PC-9 (cell line): ENCODE measurements around the gene C1orf87. TPM values are rescaled to one million over a fixed set of nuclear protein-coding genes. Genes with fewer than 3 reads are reported as not detected.

Experiments used
- BruUV-seq: library from RNA; stranded (reverse); fragments of 400-500 nt; replicated peaks from 2 replicates; lab custom pipeline; 2021; lab: Mats Ljungman, UMichigan
- CTCF ChIA-PET: fragments of 300-600 bp; sonication (Branson Sonifier 250); formaldehyde crosslinking; loops from one replicate; lab custom pipeline; 2022; ENCODE audit warnings: antibody characterized with exemption; lab: Charles Lee
- POLR2A ChIA-PET: fragments of 300-600 bp; sonication (Branson Sonifier 250); formaldehyde crosslinking; loops from one replicate; lab custom pipeline; 2022; ENCODE audit warnings: antibody characterized with exemption; ENCODE audit not compliant: unreplicated experiment; lab: Charles Lee
- DNase-seq, 2 experiments: peaks; one replicate each; pipeline versions ENCODE4 v3.0.0 to v3.0.0-alpha.2; 2015 to 2022; ENCODE audit warnings: mixed read lengths in 1 of 2
- H2AFZ ChIP-seq: fragments of 200-600 bp; sonication (generic); 2 replicates; pipeline ENCODE4 v1.8.1; 2017; ENCODE audit warnings: antibody characterized with exemption
- H3F3A ChIP-seq: fragments of 200-600 bp; sonication (generic); 2 replicates; pipeline ENCODE4 v1.8.1; 2017; ENCODE audit warnings: antibody characterized with exemption, mild to moderate bottlenecking, low read depth; ENCODE audit not compliant: insufficient read depth
- H3K27ac ChIP-seq: fragments of 200-600 bp; sonication (generic); 2 replicates; pipeline ENCODE4 v1.6.1; 2016; ENCODE audit warnings: mixed run types
- H3K27me3 ChIP-seq: fragments of 200-600 bp; sonication (generic); 2 replicates; pipeline ENCODE4 v1.6.1; 2016; ENCODE audit warnings: low read depth, mixed run types; ENCODE audit not compliant: insufficient read depth
- H3K36me3 ChIP-seq: fragments of 200-600 bp; sonication (generic); 2 replicates; pipeline ENCODE4 v1.6.1; 2016; ENCODE audit warnings: low read depth, mixed run types
- H3K4me1 ChIP-seq: fragments of 200-600 bp; sonication (generic); replicated peaks from 2 replicates; pipeline ENCODE4 v1.6.1; 2016; ENCODE audit warnings: mixed run types; ENCODE audit not compliant: insufficient read depth
- H3K4me2 ChIP-seq: fragments of 200-600 bp; sonication (generic); 2 replicates; pipeline ENCODE4 v1.6.1; 2017; ENCODE audit warnings: mixed run types
- H3K4me3 ChIP-seq: fragments of 200-600 bp; sonication (generic); 2 replicates; pipeline ENCODE4 v1.6.1; 2016; ENCODE audit warnings: mixed run types
- H3K79me2 ChIP-seq: fragments of 200-600 bp; sonication (generic); 2 replicates; pipeline ENCODE4 v1.6.1; 2017; ENCODE audit warnings: low read depth, mixed run types
- H3K9me2 ChIP-seq: fragments of 200-600 bp; sonication (generic); 2 replicates; pipeline ENCODE4 v1.8.1; 2017; ENCODE audit warnings: mild to moderate bottlenecking; ENCODE audit not compliant: insufficient read depth
- H3K9me3 ChIP-seq: fragments of 200-600 bp; sonication (generic); 2 replicates; pipeline ENCODE4 v1.8.1; 2016; ENCODE audit warnings: low read depth; ENCODE audit not compliant: insufficient read depth
- H4K20me1 ChIP-seq: fragments of 200-600 bp; sonication (generic); 2 replicates; pipeline ENCODE4 v1.8.1; 2017; ENCODE audit not compliant: insufficient read depth
- CTCF ChIP-seq: fragments of 200-600 bp; sonication (generic); conservative IDR thresholded peaks from 2 replicates; pipeline ENCODE4 v1.6.1; 2017; ENCODE audit warnings: mixed run types, antibody characterized with exemption, mild to moderate bottlenecking, moderate library complexity
- EZH2 ChIP-seq: fragments of 200-600 bp; sonication (generic); IDR thresholded peaks from 2 replicates; pipeline ENCODE4 v1.8.0; 2017; ENCODE audit warnings: antibody characterized with exemption, low read depth
- intact Hi-C: fragments of 100-400 bp; cut with micrococcal nuclease; formaldehyde crosslinking; loops from one replicate; pipeline ENCODE4 v1.10.0; 2022; ENCODE audit not compliant: unreplicated experiment
- total RNA-seq: library from RNA; stranded (reverse); gene quantifications from 2 replicates; pipeline ENCODE4 v1.2.3, GENCODE V29; 2021

Gene C1orf87
- total RNA-seq, 1 experiment from 2014 or later = not detected

DNA sequence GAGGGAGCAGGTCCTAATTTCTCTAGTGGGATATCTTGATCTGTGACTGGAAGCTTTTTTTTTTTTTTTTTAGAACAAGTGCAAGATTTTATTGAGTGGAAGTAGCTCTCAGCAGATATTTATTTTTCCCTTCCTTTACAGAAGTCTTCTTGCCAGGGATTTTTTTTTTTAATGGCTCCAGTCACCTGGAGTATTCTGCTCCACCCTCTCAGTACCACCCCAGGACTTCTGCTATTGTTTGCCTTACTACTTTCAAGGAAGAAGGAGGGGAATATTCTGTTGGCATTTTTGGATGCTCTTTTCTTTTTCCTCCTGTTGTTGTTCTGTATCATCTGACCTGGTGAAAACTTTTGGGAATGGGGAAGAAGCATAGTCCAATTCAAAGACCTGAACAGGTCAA, 123.9 kb downstream of the C1orf87 start:
- Histone ChIP-seq H3K4me2 (no peak overlapping the region), H4K20me1 (no peaks in the 10 kb centered on the region), H2AFZ (no peak overlapping the region), H3K9me3 (no peaks in the 10 kb centered on the region), H3K9me2 (no peaks in the 10 kb centered on the region), H3F3A (no peaks in the 10 kb centered on the region), H3K27me3 (no peaks in the 10 kb centered on the region), H3K4me3 (no peak overlapping the region), H3K27ac (no peak overlapping the region), H3K36me3 (no peaks in the 10 kb centered on the region), H3K79me2 (no peaks in the 10 kb centered on the region), H3K4me1 (no peaks in the 10 kb centered on the region)
- BruUV-seq = no TSS peak
- CTCF ChIA-PET = interaction anchor here (0.6 kb wide), 1 partner anchor 69 kb away, joined by 4 read pairs; no protein-coding TSS in a partner anchor
- TF ChIP-seq CTCF (no peak), EZH2 (no peak)
- POLR2A ChIA-PET = no interaction called here
- DNase-seq = no peak
- intact Hi-C loops = loop anchor here (5.0 kb wide), 1 partner anchor 167 kb away; no protein-coding TSS in a partner anchor

GRCh38 chr1:59948990-59949389, 124.6 kb downstream of the C1orf87 start:
- no peaks in the 10 kb centered on the region for H3K9me3 ChIP-seq
- ChIA-PET CTCF (interaction anchor here (0.6 kb wide), 1 partner anchor 69 kb away, joined by 4 read pairs; no protein-coding TSS in a partner anchor), POLR2A (no interaction called here)
- intact Hi-C loops = loop anchor here (5.0 kb wide), 1 partner anchor 167 kb away; no protein-coding TSS in a partner anchor
- no peak for TF ChIP-seq CTCF
- TF ChIP-seq EZH2 = no peak
- H3F3A ChIP-seq = no peaks in the 10 kb centered on the region
- BruUV-seq = no TSS peak
- no peak for DNase-seq
- no peaks in the 10 kb centered on the region for H3K4me1 ChIP-seq
- H3K79me2 ChIP-seq = no peaks in the 10 kb centered on the region
- no peak overlapping the region for H3K4me3 ChIP-seq
- no peaks in the 10 kb centered on the region for H3K36me3 ChIP-seq
- no peaks in the 10 kb centered on the region for H3K9me2 ChIP-seq
- no peak overlapping the region for H2AFZ ChIP-seq
- no peaks in the 10 kb centered on the region for H4K20me1 ChIP-seq
- H3K27ac ChIP-seq = no peak overlapping the region
- no peak overlapping the region for H3K4me2 ChIP-seq
- H3K27me3 ChIP-seq = no peaks in the 10 kb centered on the region

DNA sequence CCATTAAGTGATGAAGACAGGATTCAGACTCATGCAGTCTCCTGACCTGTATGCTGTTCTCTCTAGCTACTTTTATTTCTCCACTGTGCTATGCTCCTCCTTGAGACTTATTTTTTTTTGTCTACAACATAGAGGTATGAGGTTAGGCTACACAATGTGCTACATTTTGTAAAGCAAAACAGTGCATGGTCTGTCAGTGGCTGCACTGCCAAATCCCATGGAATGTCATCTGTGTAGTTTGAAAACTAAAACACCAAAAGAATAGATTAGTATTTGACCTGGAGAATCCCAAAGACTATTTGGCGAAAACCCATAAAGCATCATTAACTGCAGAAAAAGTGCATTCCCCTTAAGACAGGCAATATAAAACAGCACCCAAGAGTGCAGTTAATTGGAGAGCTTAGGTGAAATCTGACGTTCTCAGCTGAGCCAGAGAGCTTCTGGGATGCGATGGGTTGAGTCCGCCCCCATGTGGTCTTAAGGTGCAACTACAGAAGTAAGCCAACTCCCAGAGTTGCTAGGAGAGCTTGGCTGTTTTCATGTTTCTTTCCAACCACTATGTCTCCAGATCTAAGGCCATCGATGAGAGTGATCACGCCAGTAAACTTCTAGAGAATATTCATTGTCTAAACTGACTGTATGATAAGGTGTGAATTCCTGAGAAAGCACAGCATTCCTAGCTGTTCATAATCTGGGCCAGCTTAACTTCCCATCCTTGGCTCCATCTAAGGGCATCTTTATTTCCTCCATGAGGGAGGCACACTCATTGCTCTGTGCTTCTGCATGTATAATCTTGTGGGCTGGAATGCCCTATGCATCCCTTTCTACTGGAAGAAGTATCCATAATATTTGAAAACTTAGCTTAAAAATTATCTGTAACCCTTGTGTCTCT, 126.3 kb downstream of the C1orf87 start:
- no peaks in the 10 kb centered on the region for H3F3A ChIP-seq
- ChIA-PET CTCF (interaction anchor here (0.9 to 2.6 kb wide), 7 partner anchors 20 to 167 kb away, joined by 3 to 48 read pairs (median 4); partner anchors contain the start of gene CYP2J2), POLR2A (interaction anchor here (0.6 kb wide), 1 partner anchor 1691 kb away, joined by 3 read pairs; no protein-coding TSS in a partner anchor)
- no peaks in the 10 kb centered on the region for H3K27me3 ChIP-seq
- DNase-seq = peak; percentile 53 to 58
- no peak overlapping the region for H3K4me3 ChIP-seq
- H3K27ac ChIP-seq = no peak overlapping the region
- no peak overlapping the region for H2AFZ ChIP-seq
- H3K79me2 ChIP-seq = no peaks in the 10 kb centered on the region
- no peaks in the 10 kb centered on the region for H3K9me3 ChIP-seq
- no peaks in the 10 kb centered on the region for H4K20me1 ChIP-seq
- no peak overlapping the region for H3K4me2 ChIP-seq
- H3K9me2 ChIP-seq = no peaks in the 10 kb centered on the region
- TF ChIP-seq EZH2 (no peak), CTCF (peak; percentile 95)
- H3K4me1 ChIP-seq = no peaks in the 10 kb centered on the region
- intact Hi-C loops = loop anchor here (1.0 to 5.0 kb wide), 4 partner anchors 44 to 1430 kb away; no protein-coding TSS in a partner anchor
- H3K36me3 ChIP-seq = no peaks in the 10 kb centered on the region
- no TSS peak for BruUV-seq
